B cell (primary cell): ENCODE results near the gene ELL.

Source experiments
- EZH2 ChIP-seq: IDR thresholded peaks from 2 replicates; pipeline ENCODE4 v1.6.1; 2012; ENCODE audit warnings: borderline replicate concordance, low read depth, mild to moderate bottlenecking, moderate library complexity, low read length; ENCODE audit not compliant: insufficient read depth, poor library complexity, severe bottlenecking
- TF ChIP-seq, protein P1 (sequence below): fragments of 200-600 bp; IDR thresholded peaks from one replicate; pipeline ENCODE4 v1.8.0; 2022; ENCODE audit warnings: antibody characterized with exemption, mild to moderate bottlenecking

DNA sequence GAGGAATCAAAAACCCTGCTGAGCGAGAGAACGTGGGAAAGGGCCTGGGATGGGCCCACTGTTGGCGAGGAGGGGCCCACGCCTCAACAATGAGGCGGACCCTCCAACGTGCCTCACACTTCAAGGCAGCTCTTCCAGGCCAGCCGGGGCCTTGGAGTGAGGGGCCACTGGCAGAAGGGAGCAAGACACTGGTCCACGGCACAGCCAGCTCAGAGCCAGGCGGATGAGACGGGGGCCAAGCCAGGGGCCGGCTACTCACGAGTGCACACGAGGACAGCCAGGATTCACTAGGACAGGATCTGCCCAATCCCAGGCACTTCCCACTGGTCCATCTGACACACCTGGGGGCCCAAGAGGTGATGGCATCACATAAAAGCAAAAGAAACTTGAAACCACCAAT lies 20.5 kb downstream of the ELL start:
- TF ChIP-seq, protein P1, sequence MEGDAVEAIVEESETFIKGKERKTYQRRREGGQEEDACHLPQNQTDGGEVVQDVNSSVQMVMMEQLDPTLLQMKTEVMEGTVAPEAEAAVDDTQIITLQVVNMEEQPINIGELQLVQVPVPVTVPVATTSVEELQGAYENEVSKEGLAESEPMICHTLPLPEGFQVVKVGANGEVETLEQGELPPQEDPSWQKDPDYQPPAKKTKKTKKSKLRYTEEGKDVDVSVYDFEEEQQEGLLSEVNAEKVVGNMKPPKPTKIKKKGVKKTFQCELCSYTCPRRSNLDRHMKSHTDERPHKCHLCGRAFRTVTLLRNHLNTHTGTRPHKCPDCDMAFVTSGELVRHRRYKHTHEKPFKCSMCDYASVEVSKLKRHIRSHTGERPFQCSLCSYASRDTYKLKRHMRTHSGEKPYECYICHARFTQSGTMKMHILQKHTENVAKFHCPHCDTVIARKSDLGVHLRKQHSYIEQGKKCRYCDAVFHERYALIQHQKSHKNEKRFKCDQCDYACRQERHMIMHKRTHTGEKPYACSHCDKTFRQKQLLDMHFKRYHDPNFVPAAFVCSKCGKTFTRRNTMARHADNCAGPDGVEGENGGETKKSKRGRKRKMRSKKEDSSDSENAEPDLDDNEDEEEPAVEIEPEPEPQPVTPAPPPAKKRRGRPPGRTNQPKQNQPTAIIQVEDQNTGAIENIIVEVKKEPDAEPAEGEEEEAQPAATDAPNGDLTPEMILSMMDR: no peak
- TF ChIP-seq EZH2: no peak
